Suppressor macrophage treated with lipopolysaccharide for 1 hour (primary cell): ENCODE measurements around the gene ZNF90.
A peak's percentile ranks its signal among the peaks of the same experiment; 100 is the strongest.
"Not testable (repeated sequence)": the region's sequence is repeated elsewhere in the genome, so short reads cannot be mapped to it uniquely, and the experiment has no call there.

Source experiments
- DNase-seq, 3 donors: peaks; one replicate each; pipeline ENCODE4 v3.0.0-alpha.2; 2020 to 2022

The ZNF90 gene

DNA sequence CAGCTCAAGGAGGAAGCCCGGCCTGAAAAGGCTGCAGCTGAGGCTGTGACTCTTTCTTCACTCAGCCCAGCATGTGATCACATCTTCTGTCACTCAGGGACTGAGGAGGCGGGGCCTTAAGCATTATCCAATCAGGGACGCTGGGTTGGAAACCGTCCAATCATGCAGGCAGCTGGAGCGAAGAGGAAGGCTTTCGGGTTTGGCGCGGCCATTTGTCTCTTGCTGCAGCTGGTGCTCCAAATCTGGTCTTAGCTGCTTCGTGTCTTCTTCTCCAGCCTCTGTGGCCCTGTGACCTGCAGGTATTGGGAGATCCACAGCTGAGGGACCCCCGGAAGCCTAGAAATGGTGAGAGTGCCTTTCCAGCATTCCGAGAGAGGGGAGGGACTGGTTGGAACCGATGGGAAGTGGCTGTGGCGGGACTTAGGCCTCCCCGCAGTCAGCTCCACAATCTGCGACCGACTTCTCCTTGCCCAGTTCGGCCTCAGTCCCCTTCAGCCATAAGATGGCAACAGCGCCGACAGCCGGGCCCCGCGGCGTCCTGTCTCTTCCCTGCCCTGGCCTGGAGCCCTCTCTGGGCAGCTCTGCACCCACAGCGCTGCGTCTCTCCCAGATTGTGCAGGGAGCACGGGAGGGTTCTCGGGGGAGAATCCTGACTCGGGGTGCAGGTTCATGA lies at the start of gene ZNF90:
Gene ZNF90 (plus strand): TSS at position 210 of the 673 bp plus-strand sequence. CDS start 133 bp downstream, at position 343.
- DNase-seq = peak; percentile 75 to 77 (median 76)

DNA sequence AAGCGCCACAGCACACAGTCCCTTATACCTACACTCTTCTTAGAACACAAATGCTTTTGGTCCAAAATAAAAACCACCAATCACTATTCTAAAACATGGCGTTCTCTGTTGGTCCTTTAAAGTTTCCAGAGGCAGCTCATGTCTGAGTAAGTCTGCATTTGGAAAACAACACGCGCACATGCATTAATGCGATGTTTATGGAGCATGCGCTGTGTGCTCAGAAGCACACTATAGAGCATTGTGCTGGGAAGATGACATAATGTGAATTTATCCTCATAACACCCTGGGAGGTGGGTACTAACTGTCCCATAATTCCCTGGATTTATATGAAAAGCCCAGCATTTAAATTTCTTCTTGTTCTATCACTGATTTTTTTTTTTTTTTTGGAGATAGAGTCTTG lies 49.2 kb upstream of the ZNF90 start:
- DNase-seq = no peak

DNA sequence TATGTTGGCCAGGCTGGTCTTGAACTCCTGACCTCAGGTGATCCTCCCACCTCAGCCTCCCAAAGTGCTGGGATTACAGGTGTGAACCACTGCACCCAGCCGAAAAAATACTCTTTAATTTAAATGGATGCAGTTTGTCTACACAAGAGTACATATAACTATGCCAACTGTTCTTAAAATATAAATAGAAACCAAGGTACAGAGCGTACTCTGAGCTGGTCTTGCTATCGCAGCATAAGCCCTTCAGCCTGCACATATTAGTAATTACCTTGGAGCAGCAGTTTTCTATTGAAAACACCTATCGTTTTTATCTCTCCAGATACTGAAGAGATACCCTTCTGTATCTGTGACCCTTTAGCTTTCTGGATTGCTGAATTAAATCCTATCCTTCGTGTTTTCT lies 41.9 kb upstream of the ZNF90 start:
- DNase-seq = no peak

DNA sequence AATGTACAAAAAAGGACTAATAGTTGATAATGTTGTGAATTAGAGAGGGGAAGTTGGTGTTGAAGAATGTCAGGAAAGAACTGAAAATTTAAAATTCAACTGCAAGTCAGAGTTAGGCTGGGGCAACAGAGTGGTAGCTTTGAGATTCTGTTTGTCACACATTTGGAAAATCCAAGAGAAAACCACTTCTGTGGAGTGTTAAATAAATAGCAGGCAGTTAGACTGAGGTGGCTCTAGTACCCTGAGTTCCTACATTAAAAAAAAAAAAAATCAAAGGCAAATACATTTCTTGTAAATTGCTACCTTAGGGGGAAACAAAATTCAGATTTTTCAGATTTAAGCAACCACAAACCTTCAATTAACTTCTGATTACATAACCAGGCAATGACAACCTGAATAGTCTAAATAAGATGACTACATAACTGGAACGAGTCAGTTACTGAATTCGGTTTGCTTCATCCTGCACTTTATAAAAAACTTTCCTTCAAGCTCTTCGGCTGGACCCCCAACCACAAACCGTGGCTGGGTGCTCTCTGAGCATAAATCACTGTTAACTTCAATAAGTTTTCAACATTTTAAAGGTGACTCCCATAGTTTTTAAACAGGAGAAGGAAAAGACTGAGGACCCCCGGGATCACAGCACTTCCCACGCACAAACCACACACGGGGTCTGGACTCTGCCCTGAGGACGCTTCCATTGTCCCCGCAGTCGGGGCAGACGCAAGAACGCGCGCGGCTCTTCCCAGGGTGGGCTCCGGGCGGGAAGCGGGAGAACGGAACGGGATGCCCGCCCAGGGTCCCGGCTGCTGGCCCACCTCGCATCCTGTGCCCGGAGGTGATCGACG lies 39.2 kb upstream of the ZNF90 start:
- DNase-seq = no peak

DNA sequence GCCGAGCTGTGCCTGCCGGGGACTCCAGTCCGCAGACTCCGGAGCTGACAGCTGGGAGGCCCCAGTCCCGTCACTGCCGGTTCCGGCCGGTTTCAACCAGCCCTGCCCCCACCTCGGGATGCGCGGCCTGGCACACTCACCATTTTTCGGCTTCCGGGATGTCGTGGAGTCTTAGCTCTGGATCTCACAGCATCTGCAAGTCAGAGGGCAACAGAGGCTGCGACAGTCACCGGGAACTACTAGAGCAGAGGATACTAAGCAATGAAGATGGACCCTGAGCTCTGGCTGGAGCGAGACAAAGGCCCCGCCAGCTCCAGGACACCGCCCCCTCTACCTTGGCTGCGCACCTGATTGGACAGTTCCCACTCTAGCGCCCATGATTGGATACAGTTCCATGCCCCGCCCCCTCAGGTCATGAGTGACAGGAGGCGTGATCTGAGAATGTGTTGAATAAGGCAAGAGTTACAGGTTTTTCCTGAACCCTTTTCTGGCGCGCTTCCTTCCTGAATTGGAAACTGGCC lies 38.5 kb upstream of the ZNF90 start, which contains the start of gene ZNF682:
Gene ZNF682 (minus strand): TSS at position 303 of the 521 bp plus-strand sequence. CDS start 160 bp downstream, at position 143.
- peak; percentile 87 to 92 (median 89) for DNase-seq

DNA sequence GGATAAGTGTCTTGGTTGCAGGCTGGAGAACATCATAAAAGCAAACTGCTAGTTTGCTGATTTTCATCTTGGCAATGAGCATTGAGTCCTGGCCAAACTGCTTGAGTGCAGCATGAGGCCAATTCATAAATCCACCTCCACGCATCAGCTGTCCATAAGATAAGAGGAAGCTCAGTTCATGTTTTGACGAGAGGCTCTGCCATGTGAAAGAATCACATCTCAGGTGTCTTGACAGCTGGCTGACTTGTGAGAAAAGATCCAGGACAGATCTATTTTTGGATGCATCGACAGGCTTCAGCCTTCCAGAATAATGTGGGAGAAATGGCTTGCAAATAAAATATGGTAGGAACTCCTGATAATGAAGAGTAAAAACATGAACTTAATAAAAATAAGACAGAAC lies 33.1 kb upstream of the ZNF90 start:
- no peak for DNase-seq

DNA sequence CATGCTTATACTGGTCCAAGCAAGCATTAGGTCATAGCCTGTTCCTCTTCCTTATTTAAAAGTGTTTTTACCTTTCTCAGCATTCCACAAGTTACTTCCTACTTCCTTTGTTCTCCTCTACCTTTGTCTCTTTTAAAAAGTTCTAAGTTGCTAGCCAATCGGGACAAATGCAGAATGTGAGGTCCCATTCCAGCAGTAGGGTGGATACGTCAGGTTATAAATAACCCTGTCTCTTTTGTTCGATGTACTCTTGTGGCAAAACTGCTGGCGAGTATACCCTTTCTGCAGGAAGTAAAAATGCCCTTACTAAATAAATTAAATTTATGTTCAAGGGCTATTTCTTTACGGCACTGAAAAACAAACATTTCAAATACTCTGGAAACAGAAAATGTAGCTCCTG lies 32.1 kb upstream of the ZNF90 start:
- not testable (repeated sequence) for DNase-seq

DNA sequence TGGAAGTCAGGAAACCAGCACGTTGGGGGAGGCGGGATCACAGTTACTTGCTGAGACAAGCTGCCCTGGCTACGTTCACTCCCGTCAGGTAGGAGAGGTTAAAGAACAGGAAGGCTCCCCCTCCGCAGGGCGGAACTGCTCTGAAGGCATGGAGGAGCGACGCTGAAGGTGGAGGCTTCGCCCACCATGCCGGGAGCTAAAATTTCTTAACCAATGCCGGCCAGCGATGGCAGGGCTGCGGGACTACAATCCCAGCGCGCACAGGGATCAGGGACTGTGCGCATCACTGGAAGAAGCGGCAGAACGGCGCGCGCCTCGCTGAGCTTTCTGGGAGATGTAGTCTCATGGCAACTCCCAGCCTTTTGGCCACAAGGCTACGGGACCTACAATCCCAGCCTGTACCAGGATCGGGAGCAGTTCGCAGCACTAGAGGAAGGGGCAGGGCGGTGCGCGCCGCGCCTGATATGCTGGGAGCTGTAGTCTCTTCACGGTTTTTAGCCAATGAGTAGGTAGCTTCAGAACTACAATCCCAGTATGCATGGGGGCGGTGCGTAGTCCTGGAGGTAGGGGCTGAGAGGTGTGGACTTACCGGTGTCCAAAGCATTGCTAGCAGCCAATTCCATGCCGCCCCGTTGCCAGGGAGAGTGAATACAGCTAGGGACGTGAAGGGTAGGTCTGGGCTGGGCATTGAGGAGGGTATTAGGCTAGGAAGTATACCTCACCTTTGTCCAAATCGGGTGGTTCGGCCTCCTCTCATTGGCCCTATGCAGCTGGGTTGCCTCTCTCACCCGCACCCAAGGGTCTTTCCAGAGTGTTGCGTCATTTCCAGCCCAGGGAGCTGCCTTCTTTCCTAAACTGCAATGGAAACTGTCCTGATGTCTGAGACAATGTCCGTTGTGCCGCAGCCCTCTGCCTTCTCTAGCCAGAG lies 25.7 kb upstream of the ZNF90 start:
- peak; percentile 38 to 77 (median 38) for DNase-seq

DNA sequence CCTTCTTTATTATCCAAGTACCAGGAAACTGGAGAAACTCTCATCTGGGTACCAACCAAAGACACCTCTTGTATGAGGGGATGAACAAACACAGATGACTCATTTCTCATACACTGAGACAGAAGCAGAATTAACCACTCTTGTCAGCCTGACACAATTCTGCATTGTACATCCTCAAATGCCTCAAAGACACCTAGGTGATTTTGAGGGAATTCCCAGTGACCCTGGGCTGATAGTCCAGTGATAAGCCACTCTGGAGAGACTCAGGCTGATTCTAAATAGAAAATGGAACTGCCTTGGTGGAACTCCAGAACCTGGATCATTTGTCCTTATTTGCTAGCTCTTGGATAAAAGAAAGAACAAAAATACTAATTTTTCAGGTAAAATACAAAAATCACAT lies 19.1 kb upstream of the ZNF90 start:
- not testable (repeated sequence) for DNase-seq

DNA sequence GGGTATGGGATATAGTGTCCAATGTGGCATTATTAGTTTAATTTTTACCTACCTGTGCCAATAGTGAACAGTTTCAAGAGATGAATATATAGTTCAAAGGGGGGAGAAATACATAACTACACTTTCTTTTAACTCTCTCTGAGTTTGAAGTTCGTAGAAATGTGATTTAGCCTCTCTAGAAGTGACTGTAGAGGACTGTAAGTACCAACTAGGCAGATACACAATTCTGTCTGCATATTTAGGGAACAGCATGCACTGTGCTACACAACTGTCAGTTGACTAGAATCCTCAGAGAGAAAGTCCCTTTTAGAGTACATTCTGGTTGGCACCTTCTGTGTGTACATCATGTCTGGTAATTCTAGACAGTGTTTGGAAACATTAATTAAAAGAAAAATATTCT lies 17.5 kb upstream of the ZNF90 start:
- no peak for DNase-seq

DNA sequence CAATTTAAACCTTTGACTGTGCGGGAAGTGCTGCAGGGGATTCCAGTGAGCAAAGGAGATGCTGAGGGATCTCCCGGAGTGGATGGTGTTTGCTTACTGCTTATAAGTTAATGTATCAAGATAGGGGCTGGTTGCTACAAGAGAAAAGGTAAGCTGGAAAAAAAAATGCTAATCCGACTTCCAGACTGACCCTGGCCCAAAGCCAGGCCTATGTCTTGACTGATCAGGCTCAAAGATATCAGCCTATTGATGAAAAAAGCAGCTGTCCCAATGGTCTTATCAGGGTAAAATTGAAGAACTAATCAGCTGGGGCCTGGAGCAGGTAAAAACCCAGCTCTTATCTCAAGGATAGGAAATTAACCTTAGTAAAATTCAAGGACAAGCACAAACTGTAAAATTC lies 10.9 kb upstream of the ZNF90 start:
- DNase-seq = no peak

DNA sequence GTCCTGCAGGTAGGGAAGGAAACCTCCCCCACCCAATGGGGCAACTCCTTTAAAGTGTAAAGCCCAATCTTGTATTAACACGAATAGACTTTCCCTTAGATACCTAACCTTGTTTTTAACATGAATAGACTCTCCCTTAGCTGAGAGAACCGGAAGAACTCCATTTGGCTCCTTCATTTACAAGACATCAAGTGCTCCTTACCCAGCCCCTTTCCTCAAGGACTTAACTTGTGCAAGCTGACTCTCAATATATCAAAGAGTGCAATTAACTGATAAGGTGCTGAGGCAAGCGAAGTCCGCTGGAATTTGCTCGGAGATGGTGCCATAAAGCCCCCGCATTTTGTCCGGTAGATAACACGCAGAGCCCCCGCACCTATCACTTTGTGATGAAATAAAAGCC lies 9.9 kb upstream of the ZNF90 start:
- DNase-seq = no peak

DNA sequence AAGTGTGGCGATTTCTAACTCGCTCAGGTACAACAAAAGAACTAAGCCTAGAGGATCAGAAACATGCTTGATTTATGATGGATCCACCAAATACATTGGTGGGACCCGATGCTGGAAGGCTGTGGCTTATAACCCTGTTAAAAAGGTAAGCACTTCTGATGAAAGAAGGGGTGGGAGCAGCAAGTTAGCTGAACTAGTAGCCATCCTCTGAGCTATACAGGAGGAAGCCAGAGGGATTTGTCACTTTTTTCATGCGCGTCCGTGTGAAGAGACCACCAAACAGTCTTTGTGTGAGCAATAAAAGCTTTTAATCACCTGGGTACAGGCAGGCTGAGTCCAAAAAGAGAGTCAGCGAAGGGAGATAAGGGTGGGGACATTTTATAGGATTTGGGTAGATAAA lies 9.2 kb upstream of the ZNF90 start:
- DNase-seq = not testable (repeated sequence)

DNA sequence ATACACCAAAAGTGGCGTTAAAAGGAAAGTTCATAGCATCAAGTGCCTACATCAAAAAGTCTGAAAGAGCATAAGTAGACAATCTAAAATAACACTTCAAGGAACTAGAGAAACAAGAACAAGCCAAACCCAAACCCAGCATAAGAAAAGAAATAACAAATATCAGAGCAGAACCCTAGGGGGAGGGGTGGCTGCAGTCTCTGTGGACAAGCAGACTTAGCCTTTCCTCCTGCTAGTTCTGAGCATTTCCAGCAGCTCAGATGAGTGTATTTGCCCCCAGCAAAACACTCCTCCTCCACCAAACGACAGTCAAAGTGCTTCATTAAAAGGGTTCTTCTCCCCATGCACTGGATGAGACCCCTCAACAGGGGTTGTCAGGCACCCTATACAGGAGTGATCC lies 7.1 kb upstream of the ZNF90 start:
- no peak for DNase-seq

DNA sequence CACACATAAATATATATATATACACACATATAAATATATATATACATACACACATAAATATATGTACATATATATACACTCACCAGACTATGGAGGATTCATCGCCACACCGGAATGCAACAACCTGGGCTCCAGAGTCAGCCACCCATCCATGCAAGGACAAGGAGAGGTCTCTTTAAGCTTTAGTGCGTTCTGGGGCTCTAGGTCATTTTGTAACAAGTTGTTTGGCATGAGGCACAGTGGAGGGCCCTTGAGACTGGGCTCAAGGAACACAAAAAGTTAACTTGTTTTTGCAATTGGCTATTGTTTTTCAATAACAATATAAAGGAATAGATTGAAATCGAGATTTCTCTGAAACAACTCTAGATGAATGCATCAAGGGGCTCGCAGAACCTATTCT lies 4.9 kb upstream of the ZNF90 start:
- DNase-seq = no peak

DNA sequence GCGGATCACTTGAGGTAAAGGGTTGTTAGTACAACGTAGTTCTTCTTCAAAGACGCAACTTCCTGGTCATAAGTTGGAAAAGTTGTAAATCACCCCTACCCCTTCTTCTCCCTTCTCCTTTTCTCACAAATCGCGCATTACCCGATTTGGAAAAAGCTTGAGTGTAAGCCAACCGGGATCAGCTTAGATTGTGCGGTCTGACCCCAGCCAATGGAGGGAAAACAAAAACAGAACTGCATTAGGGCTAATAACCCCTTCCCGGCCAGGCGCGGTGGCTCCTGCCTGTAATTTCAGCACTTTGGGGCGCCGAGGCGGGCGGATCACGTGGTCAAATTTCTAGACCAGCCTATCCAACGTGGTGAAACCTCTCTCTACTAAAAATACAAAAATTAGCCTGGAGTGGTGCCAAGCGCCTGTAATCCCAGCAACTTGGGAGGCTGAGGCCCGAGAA lies 806 bp downstream of the ZNF90 start:
- DNase-seq = peak in 2 of 3 donors; percentile 2 to 9

DNA sequence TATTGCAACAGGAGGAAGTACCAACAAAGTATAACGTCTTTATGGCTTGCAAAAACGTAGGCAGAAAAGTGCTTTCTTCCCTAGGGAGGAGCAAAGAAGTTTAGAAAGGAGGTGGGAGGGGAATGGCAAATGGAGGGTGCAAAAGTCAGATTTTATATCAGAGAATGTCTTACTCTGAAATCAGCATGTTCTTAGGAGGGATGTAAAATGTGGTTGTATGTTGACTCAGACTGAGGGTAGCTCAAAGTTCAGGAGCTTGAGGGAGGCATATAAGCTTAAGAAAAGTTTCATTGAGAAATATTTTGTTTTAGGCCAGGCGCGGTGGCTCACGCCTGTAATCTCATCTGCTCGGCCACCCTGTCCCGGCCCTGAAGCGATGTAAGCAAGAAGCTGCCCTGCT lies 1.7 kb downstream of the ZNF90 start:
- DNase-seq = no peak

DNA sequence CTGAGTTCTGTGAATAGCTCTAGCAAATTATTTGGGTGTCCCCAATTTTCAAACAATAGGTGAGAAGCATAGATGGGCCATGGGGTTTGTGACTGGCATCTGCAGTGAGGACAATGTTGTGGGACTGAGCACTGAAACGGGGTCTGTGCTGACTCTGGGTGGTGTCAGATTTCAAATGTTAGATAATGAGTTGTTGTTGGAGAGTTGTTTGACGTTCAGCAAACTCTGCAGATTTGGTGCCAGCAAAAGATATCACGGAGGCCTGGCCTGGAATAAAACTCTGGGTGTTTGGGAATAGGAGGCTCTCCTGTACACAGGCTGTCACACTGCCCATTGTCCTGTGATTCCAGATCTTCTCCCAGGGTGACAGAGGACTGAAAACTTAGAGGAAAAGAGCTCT lies 2.9 kb downstream of the ZNF90 start:
- no peak for DNase-seq

DNA sequence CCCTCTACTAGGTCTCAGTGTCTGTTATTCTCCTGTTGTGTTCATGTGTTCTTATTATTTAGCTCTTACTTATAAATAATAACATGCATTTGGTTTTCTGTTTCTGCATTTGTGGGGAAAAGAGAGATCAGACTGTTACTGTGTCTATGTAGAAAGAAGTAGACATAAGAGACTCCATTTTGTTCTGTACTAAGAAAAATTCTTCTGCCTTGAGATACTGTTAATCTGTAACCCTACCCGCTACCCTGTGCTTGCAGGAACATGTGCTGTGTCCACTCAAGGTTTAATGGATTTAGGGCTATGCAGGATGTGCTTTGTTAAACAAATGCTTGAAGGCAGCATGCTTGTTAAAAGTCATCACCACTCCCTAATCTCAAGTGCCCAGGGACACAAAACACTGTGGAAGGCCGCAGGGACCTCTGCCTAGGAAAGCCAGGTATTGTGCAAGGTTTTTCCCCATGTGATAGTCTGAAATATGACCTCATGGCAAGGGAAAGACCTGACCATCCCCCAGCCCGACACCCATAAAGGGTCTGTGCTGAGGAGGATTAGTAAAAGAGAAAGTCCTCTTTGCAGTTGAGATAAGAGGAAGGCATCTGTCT lies 4.5 kb downstream of the ZNF90 start:
- DNase-seq = not testable (repeated sequence)

DNA sequence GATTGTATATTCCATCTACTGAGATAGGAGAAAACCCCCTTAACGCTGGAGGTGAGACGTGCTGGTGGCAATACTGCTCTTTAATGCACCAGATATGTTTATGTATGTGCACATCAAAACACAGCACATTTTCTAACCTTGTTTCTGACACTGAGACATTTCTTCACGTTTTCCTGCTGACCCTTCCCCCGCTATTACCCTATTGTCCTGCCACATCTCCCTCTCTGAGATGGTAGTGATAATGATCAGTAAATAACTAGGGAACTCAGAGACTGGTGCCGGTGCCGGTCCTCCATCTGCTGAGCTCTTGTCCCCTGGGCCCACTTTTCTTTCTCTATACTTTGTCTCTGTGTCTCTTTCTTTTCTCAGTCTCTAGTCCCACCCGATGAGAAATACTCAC lies 5.1 kb downstream of the ZNF90 start:
- DNase-seq = not testable (repeated sequence)

DNA sequence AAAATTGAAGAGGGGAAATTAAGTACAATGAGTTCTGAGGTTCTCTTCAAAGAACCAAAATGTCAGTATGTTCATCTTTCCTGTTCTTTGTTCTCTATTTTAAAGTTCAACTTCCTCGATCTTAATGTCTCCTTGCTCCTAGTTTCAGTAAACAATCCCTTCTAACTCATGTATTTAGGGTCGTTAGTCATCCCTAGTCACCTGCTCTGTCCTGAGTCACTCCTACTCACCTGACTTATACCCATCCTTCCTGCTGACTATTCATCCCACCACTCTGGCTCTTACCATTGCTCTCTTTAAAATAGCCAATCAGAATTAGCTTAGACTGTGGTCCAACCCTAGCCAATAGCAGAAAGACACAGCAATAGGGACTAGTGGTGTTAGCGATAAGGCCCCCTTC lies 24.3 kb downstream of the ZNF90 start:
- no peak for DNase-seq

DNA sequence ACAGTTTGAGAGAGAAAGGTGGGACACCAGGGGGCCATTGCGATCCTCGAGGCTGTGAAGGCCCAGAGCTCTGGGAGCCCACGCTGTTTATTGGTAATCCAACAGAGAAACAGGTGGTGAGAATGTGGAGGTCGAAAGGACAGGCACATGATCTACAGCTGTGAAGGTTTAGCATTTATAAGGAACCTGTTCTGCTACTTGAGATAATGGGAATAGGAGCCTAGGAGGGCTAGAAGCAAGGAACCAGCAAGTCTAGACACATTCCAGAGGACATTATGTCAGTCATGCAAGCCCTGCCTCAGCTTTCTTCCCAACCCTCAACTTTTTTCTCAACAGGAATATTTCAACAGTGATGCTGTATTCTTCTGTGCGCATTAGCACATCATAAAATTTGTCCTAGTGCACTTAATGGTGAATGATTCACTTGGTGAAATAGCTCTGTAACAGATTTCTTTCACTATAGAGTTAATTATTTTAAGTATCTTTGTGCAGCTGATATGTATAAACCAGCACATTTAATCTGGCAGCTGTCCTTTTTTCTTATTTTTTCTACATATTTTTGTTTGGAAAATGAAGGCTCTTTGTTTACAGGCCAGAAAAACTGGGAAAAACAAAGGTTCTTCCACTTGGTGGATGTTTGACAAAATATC lies 25.4 kb downstream of the ZNF90 start:
- DNase-seq = no peak
